Neural progenitor cell (in vitro differentiated cells): ENCODE measurements around the gene LMCD1.

Experiments used
- CTCF ChIP-seq: fragments of 200-600 bp; sonication (generic); IDR thresholded peaks from 2 replicates; pipeline ENCODE4 v1.5.1; 2017; ENCODE audit warnings: antibody characterized with exemption, mild to moderate bottlenecking
- EZH2 ChIP-seq: fragments of 200-600 bp; sonication (generic); IDR thresholded peaks from 2 replicates; pipeline ENCODE4 v1.6.1; 2017; ENCODE audit warnings: antibody characterized with exemption, mild to moderate bottlenecking, moderate library complexity

DNA sequence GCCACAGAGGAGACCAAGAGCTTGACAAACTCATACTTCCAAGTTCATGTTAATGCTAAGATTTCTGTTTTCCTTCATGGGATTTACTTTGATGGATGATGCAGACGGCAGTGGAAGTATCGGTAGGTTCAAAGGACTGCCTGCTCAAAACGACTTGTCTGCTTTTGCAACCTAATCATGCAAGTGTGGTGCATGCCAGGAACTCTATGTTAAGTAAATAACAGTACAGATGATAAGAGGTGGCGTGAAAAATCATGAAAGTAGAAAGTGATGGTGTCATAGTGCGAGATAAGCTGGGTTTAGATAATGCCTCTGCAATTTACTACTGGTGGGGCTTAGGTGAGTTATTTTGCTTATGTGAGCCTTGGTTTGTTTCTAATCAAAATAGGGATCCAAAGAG lies 14.7 kb upstream of the LMCD1 start:
- TF ChIP-seq CTCF (no peak), EZH2 (no peak)
